Caco-2 (cell line): ENCODE measurements around the gene DLGAP4. TPM values are rescaled to one million over a fixed set of nuclear protein-coding genes. Genes with fewer than 3 reads are reported as not detected.

ENCODE experiments used
- BruUV-seq: library from RNA; stranded (reverse); fragments of 400-500 nt; replicated peaks from 2 replicates; lab custom pipeline; 2021; lab: Mats Ljungman, UMichigan
- CTCF ChIA-PET: fragments of 300-600 bp; sonication (Branson Sonifier 250); formaldehyde crosslinking; loops from one replicate; lab custom pipeline; 2022; ENCODE audit warnings: antibody characterized with exemption; lab: Charles Lee
- POLR2A ChIA-PET: fragments of 300-600 bp; sonication (Branson Sonifier 250); formaldehyde crosslinking; loops from one replicate; lab custom pipeline; 2022; ENCODE audit warnings: antibody characterized with exemption; lab: Charles Lee
- DNase-seq, 2 experiments: peaks; one replicate each; pipeline versions ENCODE4 v3.0.0 to v3.0.0-alpha.2; 2020 to 2022
- H3K27me3 ChIP-seq: replicated peaks from 2 replicates; pipeline ENCODE4 v1.6.0; 2011; ENCODE audit warnings: low read length; ENCODE audit not compliant: control insufficient read depth, insufficient read depth
- H3K36me3 ChIP-seq: 2 replicates; pipeline ENCODE4 v1.5.1; 2011; ENCODE audit warnings: low read length; ENCODE audit not compliant: control insufficient read depth, insufficient read depth
- H3K4me1 ChIP-seq: fragments of 250-450 bp; sonication (Bioruptor Pico); 2 replicates; pipeline ENCODE4 v1.5.1; 2020; ENCODE audit warnings: mild to moderate bottlenecking
- H3K4me3 ChIP-seq: 2 replicates; pipeline ENCODE4 v1.5.1; 2011; ENCODE audit warnings: low read depth, mild to moderate bottlenecking, control low read depth, low read length
- H3K9me3 ChIP-seq: fragments of 250-450 bp; sonication (Bioruptor Pico); 2 replicates; pipeline ENCODE4 v1.5.1; 2020; ENCODE audit warnings: mild to moderate bottlenecking, moderate library complexity
- H3K27ac Mint-ChIP-seq: one replicate; pipeline ENCODE4 v1.8.0; 2022; ENCODE audit warnings: mixed read lengths; ENCODE audit not compliant: unreplicated experiment
- H3K27me3 Mint-ChIP-seq: one replicate; pipeline ENCODE4 v1.8.0; 2022; ENCODE audit warnings: mixed read lengths; ENCODE audit not compliant: insufficient read depth, unreplicated experiment
- H3K36me3 Mint-ChIP-seq: one replicate; pipeline ENCODE4 v1.8.0; 2022; ENCODE audit warnings: mild to moderate bottlenecking, mixed read lengths; ENCODE audit not compliant: insufficient read depth, unreplicated experiment
- H3K4me1 Mint-ChIP-seq: one replicate; pipeline ENCODE4 v1.8.0; 2022; ENCODE audit warnings: low read depth, mixed read lengths; ENCODE audit not compliant: unreplicated experiment
- H3K4me3 Mint-ChIP-seq: one replicate; pipeline ENCODE4 v1.8.0; 2022; ENCODE audit warnings: mild to moderate bottlenecking, moderate library complexity, mixed read lengths; ENCODE audit not compliant: unreplicated experiment
- H3K9me3 Mint-ChIP-seq: one replicate; pipeline ENCODE4 v1.8.0; 2022; ENCODE audit warnings: mixed read lengths; ENCODE audit not compliant: unreplicated experiment
- intact Hi-C: fragments of 100-400 bp; cut with micrococcal nuclease; formaldehyde crosslinking; loops from one replicate; pipeline ENCODE4 v1.10.0; 2022; ENCODE audit not compliant: unreplicated experiment
- total RNA-seq: library from RNA; stranded (reverse); gene quantifications from 2 replicates; pipeline ENCODE4 v1.2.3, GENCODE V29; 2022
- TF ChIP-seq, protein P1 (sequence below), 2 experiments: fragments of 200-600 bp in 1 of 2; IDR thresholded peaks; 1 replicate in 1 of 2; 2 replicates in 1 of 2; pipeline versions ENCODE4 v1.5.1 to v1.8.0; 2011 to 2022; ENCODE audit warnings: antibody characterized with exemption in 1 of 2, control low read depth in 1 of 2, inconsistent platforms in 1 of 2, low read depth in 1 of 2, low read length in 1 of 2, mild to moderate bottlenecking in 1 of 2, moderate library complexity in 1 of 2; ENCODE audit not compliant: insufficient read depth in 1 of 2, severe bottlenecking in 1 of 2, unreplicated experiment in 1 of 2

DLGAP4 gene
- total RNA-seq, 1 experiment from 2014 or later = 122 TPM

DNA sequence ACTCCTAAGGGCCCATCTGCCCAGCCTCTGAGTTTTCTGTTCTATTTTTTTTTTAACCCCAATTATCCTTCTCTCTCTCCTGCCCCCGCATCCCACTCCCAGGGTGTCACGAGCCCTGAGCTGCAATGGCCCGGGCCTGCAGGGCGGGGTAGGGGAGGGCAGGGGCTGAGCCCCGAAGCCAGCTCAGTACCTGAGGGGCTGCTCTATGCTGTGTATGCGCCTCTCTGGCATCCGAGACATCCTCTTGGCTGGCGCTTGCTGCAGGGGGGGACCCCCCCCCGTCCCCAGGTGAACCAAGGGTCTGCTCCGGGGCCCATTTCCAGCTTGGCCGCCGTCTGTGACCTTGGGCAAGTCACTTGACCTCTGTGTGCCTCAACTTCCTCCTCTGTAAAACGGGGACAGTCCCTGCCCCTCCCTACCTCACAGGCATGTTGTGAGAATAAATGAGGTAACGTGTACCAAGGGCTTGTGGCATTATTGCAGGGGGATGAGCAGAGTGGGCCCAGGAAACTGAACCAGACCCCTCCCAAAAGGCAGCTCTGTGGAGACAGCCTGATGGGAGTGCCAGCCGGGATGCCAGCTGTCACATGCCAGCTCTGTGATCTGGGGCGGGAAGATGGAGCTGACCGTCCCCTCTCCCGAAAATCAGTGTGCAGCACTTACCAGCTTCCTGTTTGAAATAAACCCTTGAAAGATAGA, 222.2 kb downstream of the DLGAP4 start:
- H3K9me3 Mint-ChIP-seq = no peaks in the 10 kb centered on the region
- TF ChIP-seq, protein P1, sequence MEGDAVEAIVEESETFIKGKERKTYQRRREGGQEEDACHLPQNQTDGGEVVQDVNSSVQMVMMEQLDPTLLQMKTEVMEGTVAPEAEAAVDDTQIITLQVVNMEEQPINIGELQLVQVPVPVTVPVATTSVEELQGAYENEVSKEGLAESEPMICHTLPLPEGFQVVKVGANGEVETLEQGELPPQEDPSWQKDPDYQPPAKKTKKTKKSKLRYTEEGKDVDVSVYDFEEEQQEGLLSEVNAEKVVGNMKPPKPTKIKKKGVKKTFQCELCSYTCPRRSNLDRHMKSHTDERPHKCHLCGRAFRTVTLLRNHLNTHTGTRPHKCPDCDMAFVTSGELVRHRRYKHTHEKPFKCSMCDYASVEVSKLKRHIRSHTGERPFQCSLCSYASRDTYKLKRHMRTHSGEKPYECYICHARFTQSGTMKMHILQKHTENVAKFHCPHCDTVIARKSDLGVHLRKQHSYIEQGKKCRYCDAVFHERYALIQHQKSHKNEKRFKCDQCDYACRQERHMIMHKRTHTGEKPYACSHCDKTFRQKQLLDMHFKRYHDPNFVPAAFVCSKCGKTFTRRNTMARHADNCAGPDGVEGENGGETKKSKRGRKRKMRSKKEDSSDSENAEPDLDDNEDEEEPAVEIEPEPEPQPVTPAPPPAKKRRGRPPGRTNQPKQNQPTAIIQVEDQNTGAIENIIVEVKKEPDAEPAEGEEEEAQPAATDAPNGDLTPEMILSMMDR (IDR thresholded peaks at IDR 0.05; ENCODE audit: insufficient read depth in 1 of 2, low read depth in 1 of 2, low read length in 1 of 2, severe bottlenecking in 1 of 2, unreplicated experiment in 1 of 2) = no peak
- peaks cover 63% of the 10 kb centered on the region for H3K36me3 Mint-ChIP-seq
- Histone ChIP-seq H3K4me3 (no peak overlapping the region), H3K36me3 (peaks cover 16% of the 10 kb centered on the region), H3K27me3 (no peaks in the 10 kb centered on the region), H3K4me1 (no peaks in the 10 kb centered on the region), H3K9me3 (no peaks in the 10 kb centered on the region)
- BruUV-seq = no TSS peak
- ChIA-PET POLR2A (no interaction called here), CTCF (no interaction called here)
- H3K27ac Mint-ChIP-seq = no peak overlapping the region
- intact Hi-C loops = no loop called here
- no peak overlapping the region for H3K4me3 Mint-ChIP-seq
- no peaks in the 10 kb centered on the region for H3K27me3 Mint-ChIP-seq
- DNase-seq = no peak
- no peaks in the 10 kb centered on the region for H3K4me1 Mint-ChIP-seq

DNA sequence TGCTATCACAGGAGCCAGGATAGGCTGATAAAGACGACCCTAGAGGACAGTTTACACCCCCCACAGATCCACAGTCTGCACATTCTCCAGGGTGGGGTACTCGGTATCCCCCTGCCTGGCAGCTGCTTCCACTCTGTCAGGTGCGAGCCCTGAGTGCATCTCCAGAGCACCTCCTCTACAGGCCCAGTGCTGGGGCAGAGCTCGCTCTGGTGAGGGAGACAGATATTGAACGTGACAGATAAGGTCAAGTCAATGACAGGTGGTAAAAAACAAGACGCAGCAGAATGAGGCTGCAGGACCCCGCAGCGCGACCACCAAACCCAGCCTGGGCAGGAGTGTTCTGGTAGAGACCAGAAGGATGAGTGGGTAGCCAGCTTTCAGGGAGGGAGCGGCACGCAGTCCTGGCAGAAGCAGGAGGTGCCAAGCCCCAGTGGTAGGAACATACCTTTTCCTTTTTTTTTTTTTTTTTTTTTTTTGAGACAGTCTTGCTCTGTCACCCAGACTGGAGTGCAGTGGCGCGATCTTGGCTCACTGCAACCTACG, 222.8 kb downstream of the DLGAP4 start:
- no peak overlapping the region for H3K4me3 Mint-ChIP-seq
- no peak overlapping the region for H3K4me3 ChIP-seq
- no peaks in the 10 kb centered on the region for H3K27me3 Mint-ChIP-seq
- H3K4me1 Mint-ChIP-seq = no peaks in the 10 kb centered on the region
- ChIA-PET POLR2A (no interaction called here), CTCF (no interaction called here)
- TF ChIP-seq, protein P1 (IDR thresholded peaks at IDR 0.05; ENCODE audit: insufficient read depth in 1 of 2, low read depth in 1 of 2, low read length in 1 of 2, severe bottlenecking in 1 of 2, unreplicated experiment in 1 of 2) = no peak
- no peaks in the 10 kb centered on the region for H3K27me3 ChIP-seq
- no TSS peak for BruUV-seq
- DNase-seq = no peak
- no peaks in the 10 kb centered on the region for H3K4me1 ChIP-seq
- no peaks in the 10 kb centered on the region for H3K9me3 ChIP-seq
- H3K9me3 Mint-ChIP-seq = no peaks in the 10 kb centered on the region
- intact Hi-C loops = no loop called here
- peaks cover 57% of the 10 kb centered on the region for H3K36me3 Mint-ChIP-seq
- H3K36me3 ChIP-seq = peaks cover 16% of the 10 kb centered on the region
- no peak overlapping the region for H3K27ac Mint-ChIP-seq

DNA sequence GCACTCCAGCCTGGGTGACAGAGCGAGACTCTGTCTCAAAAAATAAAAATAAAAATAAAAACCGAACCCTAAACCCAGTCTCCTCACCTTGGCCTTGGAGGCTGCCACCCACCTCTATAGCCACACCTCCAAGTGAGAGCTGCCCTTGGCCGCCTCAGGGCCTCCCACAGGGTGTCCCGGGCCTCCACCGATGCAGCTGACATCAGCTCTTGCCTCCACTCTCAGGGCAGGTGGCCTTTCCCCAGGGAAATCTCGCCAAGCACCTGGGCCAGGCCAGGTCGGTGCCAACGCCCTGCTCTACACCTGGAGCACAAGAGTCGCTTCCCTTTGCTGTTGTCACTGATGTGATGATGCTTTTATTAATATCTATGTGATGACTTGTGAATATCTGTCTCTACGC, 226.2 kb downstream of the DLGAP4 start:
- intact Hi-C loops = no loop called here
- no peaks in the 10 kb centered on the region for H3K27me3 ChIP-seq
- H3K27me3 Mint-ChIP-seq = no peaks in the 10 kb centered on the region
- no peaks in the 10 kb centered on the region for H3K4me1 Mint-ChIP-seq
- no peak overlapping the region for H3K4me3 ChIP-seq
- ChIA-PET POLR2A (no interaction called here), CTCF (interaction anchor here (1.1 kb wide), 1 partner anchor 26 kb away, joined by 3 read pairs; no protein-coding TSS in a partner anchor)
- peaks cover 25% of the 10 kb centered on the region for H3K36me3 Mint-ChIP-seq
- H3K4me3 Mint-ChIP-seq = no peak overlapping the region
- peaks cover 6% of the 10 kb centered on the region; the same call in 1 of the 2 replicates for H3K36me3 ChIP-seq
- H3K27ac Mint-ChIP-seq = no peak overlapping the region
- TF ChIP-seq, protein P1 (IDR thresholded peaks at IDR 0.05; ENCODE audit: insufficient read depth in 1 of 2, low read depth in 1 of 2, low read length in 1 of 2, severe bottlenecking in 1 of 2, unreplicated experiment in 1 of 2) = no peak
- DNase-seq = no peak
- no peaks in the 10 kb centered on the region for H3K9me3 Mint-ChIP-seq
- H3K4me1 ChIP-seq = no peaks in the 10 kb centered on the region
- no peaks in the 10 kb centered on the region for H3K9me3 ChIP-seq
- BruUV-seq = no TSS peak
